CD1c-positive myeloid dendritic cell (primary cell): Measurements from ENCODE around the gene TNNT1.
A peak's percentile ranks its signal among the peaks of the same experiment; 100 is the strongest.
"Not testable (repeated sequence)": the region's sequence is repeated elsewhere in the genome, so short reads cannot be mapped to it uniquely, and the experiment has no call there.

Source experiments
- DNase-seq: peaks from one replicate; pipeline ENCODE4 v3.0.0-alpha.2; 2016; ENCODE audit errors: extremely low spot score

Gene TNNT1

DNA sequence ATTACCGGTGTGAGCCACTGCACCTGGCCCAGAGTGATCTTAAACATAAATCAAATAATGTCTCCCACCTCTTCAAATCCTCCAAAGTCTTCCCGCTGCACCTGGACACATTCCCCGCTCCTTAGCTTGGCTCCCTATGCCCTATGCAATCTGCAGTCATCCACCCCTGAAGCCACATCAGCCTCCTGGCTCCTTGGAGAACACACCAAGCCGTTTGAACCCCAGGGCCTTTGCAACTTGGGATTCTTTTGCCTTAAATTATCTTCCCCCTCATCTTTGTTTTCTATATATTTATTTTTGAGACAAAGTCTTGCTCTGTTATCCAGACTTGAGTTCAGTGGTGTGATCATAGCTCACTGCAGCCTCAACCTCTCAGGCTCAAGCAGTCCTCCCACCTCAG lies 20.1 kb upstream of the TNNT1 start:
- no peak for DNase-seq

DNA sequence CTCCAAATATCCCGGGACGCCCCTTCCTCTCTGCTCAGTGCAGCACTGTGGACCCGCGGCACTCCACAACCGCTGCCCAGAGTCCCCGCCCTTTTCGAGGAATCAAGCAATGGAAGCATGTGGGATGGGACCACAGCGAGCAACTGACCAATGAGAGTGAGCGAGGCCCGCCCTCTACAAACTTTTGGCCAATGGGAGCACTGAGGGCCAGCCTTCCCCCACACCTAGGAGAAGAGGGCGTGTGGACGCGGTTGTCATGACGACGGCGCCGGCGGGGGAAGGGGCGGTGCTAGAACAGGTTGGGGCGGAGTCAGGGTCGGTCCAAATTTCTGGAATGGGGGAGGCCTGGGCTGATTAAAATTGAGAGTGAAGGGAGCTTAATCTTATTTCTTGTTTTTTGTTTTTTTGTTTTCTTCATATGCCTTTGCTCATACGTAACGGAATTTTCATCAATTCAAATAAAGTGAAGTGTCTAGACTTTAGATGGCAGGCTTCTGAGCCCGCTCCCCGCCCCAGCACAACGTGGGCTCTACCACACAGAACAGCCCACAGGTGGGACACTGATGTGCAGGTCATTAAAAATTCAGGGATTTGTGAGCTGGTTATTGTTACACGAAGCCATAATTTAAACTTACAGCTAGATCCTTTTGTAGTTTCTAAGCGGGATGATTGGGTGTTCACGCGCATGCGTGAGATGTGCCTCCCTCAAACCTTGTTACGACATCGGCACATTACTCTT lies 17.7 kb upstream of the TNNT1 start, which contains the start of gene DNAAF3:
Gene DNAAF3, minus strand, starts transcription at position 84 of the 739 bp plus-strand sequence. CDS start 200 bp downstream, outside the sequence.
- peak; percentile 86 for DNase-seq

DNA sequence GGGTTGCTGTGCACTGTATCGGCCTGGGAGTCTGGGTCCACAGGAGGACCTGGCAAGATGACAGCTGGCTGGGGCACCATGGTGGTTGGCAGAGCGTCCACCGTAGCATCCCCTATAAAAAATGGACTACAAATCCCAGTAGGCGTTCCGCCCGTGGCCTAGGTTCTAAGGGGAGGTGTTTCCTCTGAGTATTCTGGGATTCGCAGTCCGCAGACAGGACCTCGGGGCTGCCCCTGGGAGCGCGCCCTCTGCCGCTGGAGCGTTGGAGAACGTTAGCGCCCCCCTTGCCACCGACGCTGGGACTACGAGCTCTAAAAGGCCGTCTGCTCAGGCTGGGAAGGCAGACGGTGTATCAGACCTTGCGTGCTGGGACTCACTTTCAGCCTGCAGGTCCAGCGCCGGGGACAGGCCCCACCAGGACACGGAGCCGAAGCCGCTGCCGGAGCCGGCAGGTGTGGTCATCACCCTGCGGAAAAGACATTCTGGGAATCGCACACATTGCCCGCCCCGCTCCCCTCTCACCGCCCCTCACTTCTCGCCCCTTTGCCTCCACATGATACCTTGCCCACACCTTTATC lies 17.0 kb upstream of the TNNT1 start:
- DNase-seq, result peak; percentile 52

DNA sequence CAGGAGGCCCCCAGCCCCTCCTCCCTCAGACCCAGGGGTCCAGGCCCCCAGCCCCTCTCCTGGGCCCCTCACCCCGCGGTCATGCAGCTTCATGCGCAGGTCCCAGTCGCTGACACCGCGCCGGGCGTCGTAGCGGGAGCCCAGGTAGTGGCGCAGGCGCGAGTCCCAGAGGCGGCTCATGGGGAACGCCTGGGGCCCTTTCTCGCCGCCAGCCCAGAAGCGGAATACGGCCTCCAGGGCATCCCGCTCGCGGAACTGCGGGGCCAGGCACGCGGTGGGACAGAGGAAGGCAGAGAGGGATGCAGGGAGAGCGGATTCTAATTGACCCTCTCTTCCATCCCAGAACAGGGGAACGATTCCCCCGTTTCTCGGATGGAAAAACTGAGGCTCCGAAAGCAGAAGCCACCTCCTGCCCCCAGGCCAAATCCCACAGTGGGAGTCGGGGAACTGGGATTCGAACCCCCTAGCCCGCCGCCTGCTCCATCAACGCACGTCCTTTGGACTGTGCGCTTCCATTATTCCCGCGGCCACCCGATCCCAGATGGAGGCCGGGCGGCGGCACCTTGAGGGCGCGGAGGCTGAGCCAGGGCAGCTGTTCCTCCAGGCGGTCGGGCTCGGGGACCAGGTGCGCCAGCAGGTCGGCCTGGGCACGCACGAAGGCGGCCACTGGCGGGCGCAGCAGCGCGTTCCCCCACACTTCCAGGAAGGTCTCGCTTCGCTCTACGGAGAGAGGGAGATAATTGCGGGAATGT lies 12.7 kb upstream of the TNNT1 start:
- DNase-seq, result no peak

DNA sequence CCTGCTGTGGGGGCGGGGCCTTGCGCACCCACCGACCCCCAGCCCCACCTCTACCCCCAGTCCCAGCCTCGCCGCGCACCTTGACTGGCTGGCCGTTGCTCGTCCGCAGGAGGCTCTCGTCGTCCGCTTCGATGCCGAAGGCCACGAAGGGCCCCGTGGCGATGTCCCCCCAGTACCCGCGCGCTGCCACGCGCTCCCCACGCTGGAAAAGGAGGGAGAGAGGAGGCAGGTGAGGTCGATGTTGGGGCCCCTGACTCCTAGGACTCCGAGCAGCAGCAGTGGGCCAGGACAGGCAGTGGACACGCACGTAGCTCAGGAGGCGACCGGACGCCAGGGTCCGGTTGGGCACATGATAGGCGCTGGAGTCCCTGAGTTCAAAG lies 12.0 kb upstream of the TNNT1 start:
- DNase-seq, result no peak

DNA sequence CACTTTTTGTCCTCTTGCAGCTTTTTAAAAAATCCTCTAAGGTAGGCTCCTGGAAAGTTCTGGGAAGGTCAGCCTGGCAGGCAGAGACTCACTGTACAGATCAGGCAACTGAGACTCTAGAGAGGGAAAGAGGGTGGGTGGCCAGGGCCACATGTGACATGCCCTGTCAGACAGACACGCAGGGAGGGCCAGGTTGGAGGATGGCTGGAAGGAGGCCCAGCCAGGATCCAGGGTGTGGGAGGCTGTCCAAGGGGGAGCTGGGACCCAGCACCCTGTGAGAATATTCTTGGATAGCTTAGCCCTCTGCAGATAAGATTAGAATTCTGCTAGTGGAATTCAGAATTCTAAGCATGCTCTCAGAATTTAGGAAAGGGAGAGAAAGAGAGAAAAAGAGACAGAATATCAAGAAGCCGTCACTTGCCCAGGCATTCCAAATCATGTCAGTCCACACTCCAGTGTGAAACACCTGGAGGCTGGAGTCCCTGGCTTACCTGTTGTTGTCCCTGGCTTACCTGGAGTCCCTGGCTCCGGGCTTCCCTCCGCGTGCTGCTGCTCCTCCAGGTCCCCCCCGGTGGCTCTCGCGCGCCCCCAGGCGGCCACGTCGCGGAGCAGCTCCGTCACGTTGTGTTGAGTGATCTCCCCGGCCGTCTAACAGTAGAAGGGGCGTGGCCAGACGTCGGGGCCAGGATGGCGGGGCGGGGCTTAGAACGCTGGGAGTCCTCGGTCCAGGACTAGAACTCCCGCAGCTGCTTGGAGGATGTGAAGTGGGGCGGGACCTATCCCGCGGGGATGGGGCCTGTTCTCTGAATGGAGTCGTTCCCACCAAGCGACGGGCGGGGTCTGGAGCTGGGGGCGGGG lies 11.4 kb upstream of the TNNT1 start:
- DNase-seq, result peak; percentile 94

DNA sequence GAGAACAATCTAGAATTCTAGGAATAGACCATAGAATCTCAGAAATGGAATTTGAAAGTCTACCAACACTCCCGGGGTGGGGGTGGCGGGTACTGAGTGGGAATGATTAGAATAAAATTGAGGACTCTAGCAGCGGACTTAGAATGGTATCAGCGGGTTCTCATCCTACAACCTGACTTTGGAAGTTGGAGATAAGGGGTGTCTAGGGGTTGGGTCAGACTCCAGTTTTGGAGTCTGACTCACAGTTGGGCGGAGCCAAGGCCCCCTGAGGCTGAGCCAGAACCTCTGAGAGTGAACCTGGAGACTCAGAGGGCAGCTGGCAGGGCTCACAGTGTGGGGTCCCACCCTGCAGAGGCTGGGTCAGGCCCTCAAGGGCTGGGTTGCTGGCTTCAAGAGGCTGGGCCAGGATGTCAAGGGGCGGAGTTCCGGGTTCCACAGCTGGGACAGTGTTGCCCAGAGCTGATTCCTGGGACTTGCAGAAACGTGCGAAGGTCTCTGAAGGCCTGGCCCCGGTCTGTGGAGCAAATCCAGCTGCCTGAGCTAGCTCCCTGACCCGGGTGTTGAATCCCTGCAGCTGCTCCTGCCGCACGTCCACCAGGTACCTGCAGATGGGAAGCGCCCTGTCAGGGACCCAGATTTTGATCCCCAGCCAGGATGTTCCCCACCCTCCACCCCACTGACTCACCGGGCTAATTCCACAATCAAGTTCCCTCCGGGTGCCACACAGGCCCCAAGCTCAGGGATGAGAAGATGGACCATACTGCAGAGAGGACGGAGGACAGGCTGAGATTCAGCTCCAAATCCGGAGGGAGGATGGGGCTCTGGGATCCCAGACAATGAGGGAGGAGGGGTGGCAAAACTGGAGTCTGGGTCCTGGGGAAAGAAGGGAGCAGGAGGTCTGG lies 10.1 kb upstream of the TNNT1 start:
- no peak for DNase-seq

DNA sequence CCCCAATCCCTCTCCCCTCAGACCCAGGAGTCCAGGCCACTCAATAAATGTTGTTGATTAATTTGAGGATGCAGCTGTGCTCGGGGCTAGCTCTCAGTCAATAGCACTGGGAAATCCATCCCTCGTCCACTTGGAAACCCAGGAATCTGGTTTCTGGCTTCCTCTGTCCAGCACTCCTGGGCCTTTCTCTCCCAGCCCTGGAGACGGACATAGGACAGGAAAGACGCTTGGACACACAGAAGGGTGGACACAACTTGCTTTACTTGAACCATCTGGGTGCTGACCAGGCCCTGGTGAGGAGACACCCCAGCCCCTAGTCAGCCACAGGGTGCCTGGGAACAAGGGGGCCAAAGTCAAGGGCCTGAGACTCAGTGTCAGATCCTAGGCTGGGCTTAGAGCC lies 9.4 kb upstream of the TNNT1 start:
- no peak for DNase-seq

DNA sequence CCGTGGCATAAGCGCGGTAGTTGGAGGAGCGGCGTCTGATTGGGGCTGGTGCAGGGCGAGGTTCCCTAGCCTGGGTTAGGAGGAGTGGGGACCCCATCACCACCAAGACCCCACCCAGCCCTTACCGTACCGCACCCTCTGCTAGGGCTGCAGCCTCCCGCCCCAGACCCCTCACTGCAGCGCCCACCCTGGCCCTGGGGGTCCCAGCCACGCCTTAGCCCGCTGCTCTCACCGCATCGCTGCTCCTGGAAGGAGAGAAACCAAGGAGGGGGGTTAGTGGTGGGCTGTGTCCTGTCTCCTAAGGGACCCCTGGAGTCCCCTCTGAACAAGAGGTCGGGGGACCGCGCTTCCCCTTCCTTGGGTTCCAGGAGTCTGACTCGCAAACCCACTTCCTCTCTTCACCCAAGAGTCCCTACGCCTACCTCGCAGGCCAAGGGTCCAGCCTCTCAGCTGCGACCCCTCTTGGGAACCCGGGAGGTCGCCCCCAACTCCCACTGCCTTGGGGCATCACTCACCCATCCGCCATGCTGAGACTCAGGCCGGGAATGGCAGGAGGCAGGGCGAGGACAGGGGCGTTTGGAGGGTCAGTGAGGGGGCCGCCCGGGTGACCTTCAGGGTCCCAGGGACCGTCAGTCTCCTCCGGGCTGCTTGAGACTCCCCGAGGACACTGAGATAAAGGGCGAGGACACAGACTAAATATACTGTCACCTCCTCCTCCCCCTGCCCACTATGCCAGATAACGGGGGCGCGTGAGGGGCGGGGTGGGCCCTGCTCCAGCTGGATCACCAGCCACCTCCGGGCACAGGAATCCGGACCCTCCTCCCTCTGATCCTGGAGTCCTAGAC lies 8.3 kb upstream of the TNNT1 start, which contains the start of gene TNNI3:
Gene TNNI3, minus strand, starts transcription at position 669 of the 845 bp plus-strand sequence. Its CDS starts 143 bp downstream, at position 526.
- DNase-seq, result no peak

DNA sequence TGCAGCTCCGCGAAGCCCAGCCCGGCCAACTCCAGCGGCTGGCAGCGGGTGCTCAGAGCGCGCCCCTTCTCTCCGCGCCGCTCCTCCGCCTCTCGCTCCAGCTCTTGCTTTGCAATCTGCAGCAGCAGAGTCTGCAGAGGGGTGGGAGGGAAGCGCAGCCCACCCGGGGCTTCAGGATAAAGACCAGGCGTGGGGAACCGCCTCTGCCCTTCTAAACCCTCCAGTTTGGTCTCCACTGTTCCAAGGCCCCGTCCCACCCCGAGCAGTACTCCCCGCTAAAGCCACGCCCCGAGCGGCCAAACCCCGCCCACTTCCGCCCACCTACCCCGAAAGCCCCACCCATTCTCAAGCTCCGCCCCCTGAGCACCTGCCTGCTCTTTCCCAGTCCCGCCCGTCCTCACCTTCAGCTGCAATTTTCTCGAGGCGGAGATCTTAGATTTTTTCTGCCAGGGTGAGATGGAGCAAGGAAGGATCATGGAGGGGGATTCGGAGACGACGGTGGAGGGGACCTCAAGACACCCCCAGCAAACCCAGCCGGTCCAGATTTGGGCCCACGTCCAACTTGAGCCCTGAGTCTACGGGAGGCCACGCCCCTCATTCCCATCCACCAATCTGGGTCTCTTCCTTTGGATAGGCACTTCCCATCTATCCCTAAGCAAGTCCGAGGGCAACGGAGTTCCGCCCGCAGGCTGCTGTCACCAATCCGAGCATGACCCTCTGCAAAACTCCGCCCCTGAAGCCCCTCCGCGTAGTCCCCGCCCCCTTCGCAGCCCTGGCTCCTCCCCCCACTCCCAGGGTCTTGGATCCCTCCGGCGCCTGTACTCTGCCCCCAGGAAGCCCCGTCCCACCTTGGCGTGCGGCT lies 7.4 kb upstream of the TNNT1 start:
- DNase-seq, result no peak

DNA sequence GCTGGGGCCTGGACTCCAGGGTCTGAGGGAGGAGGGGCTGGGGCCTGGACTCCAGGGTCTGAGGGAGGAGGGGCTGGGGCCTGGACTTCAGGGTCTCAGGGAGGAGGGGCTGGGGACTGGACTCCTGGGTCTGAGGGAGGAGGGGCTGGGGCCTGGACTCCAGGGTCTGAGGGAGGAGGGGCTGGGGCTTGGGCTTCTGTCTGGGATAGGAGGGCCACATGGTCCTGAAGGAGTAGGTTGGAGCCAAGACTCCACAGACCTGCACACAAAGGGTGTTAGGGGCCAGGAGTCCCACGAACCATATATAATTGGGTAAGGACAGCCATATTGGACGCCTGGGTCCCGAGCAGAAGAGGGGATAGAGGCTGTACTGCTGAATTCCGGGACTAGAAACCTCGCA lies 6.8 kb upstream of the TNNT1 start:
- not testable (repeated sequence) for DNase-seq

DNA sequence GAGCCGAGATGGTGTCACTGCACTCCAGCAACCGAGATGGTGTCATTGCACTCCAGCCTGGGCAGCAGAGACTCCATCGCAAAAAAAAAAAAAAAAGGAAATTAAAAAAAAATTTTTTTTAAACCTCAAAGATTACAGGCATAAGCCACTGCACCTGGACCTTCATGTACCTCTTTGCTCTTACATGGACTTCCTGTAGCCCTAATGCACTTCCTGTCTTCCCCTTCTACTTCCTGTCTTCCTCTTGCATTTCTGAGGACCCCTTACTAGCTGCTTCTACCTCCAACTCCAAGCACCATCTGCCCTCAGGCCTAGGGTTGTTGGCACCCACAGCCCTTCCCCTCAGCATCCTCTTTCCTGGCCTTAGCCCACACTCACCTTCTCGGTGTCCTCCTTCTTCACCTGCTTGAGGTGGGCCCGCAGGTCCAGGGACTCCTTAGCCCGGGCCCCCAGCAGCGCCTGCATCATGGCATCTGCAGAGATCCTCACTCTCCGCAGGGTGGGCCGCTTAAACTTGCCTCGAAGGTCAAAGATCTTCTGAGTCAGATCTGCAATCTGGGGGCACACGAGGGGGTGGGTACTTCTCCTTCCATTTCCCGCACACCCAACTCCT lies 4.8 kb upstream of the TNNT1 start:
- DNase-seq, result no peak

DNA sequence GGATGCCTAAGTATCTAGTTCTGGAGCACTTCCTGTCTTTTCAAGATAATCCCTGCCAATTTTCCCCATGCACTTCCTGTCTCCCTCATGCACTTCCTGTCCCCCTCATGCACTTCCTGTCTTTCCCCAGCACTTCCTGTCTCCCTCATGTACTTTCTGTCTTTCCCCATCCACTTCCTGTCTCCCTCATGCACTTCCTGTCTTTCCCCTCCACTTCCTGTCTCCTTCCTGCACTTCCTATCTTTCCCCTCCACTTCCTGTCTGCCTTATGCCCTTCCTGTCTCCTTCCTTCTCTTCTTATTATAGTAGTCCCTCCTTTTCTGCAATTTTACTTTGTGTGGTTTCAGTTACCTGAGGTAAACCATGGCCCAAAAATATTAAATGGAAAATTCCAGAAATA lies 3.0 kb upstream of the TNNT1 start:
- DNase-seq, result no peak

DNA sequence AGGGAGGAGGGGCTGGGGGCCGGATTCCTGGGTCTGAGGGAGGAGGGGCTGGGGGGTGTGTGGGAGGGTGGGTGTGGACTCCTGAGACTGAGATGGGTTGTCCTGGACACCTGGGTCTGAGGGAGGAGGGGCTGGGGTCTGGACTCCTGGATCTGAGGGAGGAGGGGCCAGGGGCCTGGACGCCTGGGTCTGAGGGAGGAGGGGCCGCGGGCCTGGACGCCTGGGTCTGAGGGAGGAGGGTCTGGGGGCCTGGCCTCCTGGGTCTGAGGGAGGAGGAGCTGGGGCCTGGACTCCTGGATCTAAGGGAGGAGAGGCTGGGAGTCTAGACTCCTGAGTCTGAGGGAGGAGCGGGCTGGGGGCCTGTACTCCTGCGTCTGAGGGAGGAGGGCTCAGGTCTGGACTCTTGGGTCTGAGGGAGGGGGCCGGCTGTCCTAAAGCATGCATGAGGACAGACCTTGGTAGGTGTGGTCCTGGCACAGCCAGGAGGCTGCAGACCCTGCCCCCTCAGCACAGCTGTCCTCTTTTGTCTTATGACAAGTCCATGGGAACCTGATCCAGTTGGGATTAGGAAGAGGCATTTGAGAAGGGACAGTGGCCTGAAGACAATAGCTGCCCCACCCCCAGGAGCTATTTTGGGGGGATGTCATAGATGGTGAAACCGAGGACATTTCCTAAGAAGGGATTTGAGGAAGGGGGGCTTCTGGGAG lies 1.3 kb downstream of the TNNT1 start:
- DNase-seq, result no peak

DNA sequence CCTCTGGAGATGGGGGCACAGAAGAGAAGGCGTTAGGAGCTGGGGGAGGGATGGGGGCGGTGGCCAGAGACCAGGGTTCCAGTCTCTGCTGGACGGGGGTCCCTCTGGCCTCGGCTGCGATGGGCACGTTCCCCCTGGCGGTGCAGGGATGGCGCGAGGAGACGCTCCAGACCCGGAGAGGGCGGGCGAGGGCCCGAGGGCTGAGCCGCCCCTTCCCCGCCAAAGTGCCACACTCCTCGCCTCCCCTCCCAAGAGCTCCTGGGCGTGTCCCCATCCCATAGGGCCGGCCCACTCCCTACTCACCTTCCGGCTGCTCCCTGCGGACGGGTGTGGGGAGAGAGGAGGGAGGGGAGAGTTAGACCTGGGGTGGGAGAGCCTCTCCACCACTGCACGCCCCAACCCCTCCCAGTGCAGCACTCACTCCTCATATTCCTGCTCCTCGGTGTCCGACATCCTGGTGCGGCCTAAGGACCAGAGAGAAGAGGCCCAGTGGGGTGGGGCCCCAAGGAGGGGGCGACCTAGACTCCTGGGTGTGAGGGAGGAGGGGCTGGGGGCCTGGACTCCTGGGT lies 2.2 kb downstream of the TNNT1 start:
- no peak for DNase-seq

DNA sequence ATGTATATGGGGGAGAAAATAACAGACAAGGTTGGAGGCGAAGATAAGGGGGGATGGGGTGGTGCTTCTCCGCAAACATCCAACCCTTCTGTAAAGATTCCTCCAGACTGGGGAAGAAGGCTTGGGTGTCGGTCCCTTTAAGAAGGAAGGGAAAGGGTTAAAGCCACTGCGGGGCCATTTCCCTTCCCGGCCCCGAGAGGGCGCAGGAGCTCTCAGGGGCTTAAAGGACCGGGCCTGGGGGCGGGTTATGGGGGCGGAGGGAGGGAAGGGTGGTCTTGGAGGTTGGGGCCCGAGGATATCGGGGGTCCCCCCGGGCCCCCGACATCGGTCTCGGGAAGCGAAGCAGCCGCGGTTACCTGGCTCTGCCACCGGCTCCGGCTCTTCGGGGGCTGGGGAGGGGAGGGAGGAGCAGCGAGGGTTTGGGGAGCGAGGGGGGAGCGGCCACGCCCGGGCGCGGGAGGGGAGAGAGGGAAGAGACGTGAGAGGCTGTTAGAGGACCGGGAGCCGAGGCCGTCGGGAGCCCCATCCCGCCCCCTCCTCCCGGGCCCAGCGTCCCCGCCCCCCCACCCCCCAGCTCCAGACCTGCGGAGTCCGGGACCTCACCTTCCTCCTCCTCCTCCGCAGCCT lies 2.8 kb downstream of the TNNT1 start:
- DNase-seq, result peak; percentile 37

DNA sequence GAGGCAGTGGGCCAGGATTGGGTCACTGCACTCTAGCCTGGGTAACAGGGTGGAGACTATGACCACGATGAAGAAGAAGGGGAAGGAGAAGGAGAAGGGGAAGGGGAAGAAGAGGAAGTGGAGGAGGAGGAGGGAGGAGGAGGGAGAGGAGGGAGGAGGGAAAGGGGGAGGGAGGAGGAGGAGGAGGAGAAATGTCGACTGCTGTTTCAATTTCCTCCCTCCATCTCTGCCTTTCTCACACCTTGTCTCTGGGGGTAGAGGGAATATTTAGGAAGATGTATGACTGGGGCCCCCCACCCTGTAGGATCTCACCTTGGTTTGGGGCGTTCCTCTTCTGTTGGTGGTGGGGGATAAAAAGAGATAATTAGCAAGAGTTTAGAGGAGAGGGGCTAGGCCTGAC lies 3.8 kb downstream of the TNNT1 start:
- no peak for DNase-seq
